Breast epithelium (tissue), 4 donors: ENCODE data around the gene ENPP4. TPM values are rescaled to one million over a fixed set of nuclear protein-coding genes. Genes with fewer than 3 reads are reported as not detected.

ENCODE experiments used
- DNase-seq, 2 donors: peaks; one replicate each; pipeline ENCODE4 v3.0.0-alpha.2; 2019; ENCODE audit warnings: low spot score in 2 of 2
- H3K27ac ChIP-seq, 2 donors: fragments of 200-600 bp; sonication (generic) in 1 of 2; one replicate each; pipeline ENCODE4 v1.5.1; 2016 to 2019; ENCODE audit warnings: mild to moderate bottlenecking in 1 of 2
- H3K27me3 ChIP-seq, 2 donors: fragments of 200-600 bp; sonication (generic) in 1 of 2; one replicate each; pipeline versions ENCODE4 v1.5.1 to v1.6.0; 2017 to 2019; ENCODE audit warnings: control low read depth in 1 of 2, mild to moderate bottlenecking in 1 of 2
- H3K36me3 ChIP-seq: fragments of 200-600 bp; one replicate; pipeline ENCODE4 v1.5.1; 2019
- H3K4me1 ChIP-seq, 2 donors: fragments of 200-600 bp; sonication (generic); one replicate each; pipeline ENCODE4 v1.5.1; 2016 to 2019; ENCODE audit warnings: control low read depth in 1 of 2
- H3K4me3 ChIP-seq, 3 donors: fragments of 200-600 bp; sonication (generic); 1 replicate in 2 of 3; 2 replicates in 1 of 3; pipeline ENCODE4 v1.5.1; 2016 to 2019; ENCODE audit warnings: mild to moderate bottlenecking in 3 of 3, moderate library complexity in 2 of 3
- H3K9me3 ChIP-seq, 2 donors: fragments of 200-600 bp; sonication (generic) in 1 of 2; one replicate each; pipeline ENCODE4 v1.5.1; 2016 to 2019; ENCODE audit warnings: control low read depth in 1 of 2
- POLR2A ChIP-seq: fragments of 450-650 bp; IDR thresholded peaks from one replicate; pipeline ENCODE4 v1.6.1; 2016; ENCODE audit warnings: antibody characterized with exemption, mild to moderate bottlenecking, moderate library complexity
- POLR2AphosphoS5 ChIP-seq, 3 donors: sonication (generic); formaldehyde crosslinking; IDR thresholded peaks; one replicate each; pipeline ENCODE4 v1.6.1; 2017; ENCODE audit warnings: antibody characterized with exemption in 3 of 3
- intact Hi-C: fragments of 100-400 bp; cut with DNase I; formaldehyde crosslinking; loops from one replicate; pipeline ENCODE4 v1.15.1; 2023; ENCODE audit warnings: low total_unique reads
- total RNA-seq, 3 donors: library from RNA; depleted of rRNA; stranded (reverse); fragments of >200 nt; gene quantifications; one replicate each; pipeline ENCODE4 v1.1.0, GENCODE V29; 2016
- TF ChIP-seq, protein P1 (sequence below), 3 donors: fragments of 450-650 bp; IDR thresholded peaks; one replicate each; pipeline ENCODE4 v1.5.1; 2016 to 2017; ENCODE audit warnings: antibody characterized with exemption in 3 of 3, mild to moderate bottlenecking in 3 of 3, moderate library complexity in 3 of 3

ENPP4 gene
- total RNA-seq, 3 donors from 2014 or later, result 13.8 to 22.2 (median 18.2) TPM

DNA sequence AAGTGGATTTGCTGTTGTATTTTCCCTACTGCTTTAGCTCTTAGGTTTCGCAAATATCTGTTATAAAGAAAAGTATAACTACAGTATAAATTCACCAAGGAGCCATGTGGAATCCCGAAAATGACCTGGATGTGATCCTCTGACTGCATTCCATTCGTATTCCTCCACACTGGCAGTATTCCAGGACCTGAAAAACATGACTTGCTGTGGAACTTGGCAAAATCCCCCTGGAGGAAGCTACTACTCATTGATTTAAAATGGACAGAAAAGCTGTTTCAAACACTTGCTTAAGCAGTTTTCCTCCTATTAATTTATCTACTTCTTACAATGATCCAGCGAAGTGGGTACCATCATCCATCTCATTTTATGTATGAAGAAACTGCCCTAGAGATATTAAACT lies 54.3 kb downstream of the ENPP4 start:
- no peak overlapping the region for H3K4me3 ChIP-seq
- H3K9me3 ChIP-seq, result no peaks in the 10 kb centered on the region
- DNase-seq, result no peak
- intact Hi-C loops, result no loop called here
- no peaks in the 10 kb centered on the region for H3K4me1 ChIP-seq
- H3K36me3 ChIP-seq, result no peaks in the 10 kb centered on the region
- TF ChIP-seq POLR2A (no peak), POLR2AphosphoS5 (IDR thresholded peaks at IDR 0.05) (no peak)
- TF ChIP-seq, protein P1, sequence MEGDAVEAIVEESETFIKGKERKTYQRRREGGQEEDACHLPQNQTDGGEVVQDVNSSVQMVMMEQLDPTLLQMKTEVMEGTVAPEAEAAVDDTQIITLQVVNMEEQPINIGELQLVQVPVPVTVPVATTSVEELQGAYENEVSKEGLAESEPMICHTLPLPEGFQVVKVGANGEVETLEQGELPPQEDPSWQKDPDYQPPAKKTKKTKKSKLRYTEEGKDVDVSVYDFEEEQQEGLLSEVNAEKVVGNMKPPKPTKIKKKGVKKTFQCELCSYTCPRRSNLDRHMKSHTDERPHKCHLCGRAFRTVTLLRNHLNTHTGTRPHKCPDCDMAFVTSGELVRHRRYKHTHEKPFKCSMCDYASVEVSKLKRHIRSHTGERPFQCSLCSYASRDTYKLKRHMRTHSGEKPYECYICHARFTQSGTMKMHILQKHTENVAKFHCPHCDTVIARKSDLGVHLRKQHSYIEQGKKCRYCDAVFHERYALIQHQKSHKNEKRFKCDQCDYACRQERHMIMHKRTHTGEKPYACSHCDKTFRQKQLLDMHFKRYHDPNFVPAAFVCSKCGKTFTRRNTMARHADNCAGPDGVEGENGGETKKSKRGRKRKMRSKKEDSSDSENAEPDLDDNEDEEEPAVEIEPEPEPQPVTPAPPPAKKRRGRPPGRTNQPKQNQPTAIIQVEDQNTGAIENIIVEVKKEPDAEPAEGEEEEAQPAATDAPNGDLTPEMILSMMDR (IDR thresholded peaks at IDR 0.05), result no peak
- H3K27me3 ChIP-seq, result no peaks in the 10 kb centered on the region
- H3K27ac ChIP-seq, result no peak overlapping the region

DNA sequence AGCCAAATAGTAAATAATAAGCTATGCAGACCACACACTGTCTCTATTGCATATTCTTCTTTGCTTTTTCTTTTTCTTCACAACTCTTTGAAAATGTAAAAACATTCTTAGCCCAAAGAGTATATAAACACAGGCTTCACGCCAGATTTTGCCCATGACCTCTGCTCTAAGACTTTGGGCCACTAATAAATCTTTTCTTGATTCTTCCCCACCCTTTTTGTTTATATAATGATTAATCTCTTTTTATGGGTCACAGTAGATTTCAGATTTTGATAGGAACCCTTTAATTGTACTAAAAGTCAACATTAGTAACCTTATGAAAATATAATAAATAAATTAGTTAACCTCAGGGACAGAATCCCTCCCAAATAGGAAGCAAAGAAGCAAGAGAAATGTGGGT lies 56.8 kb downstream of the ENPP4 start:
- no peak for DNase-seq
- Histone ChIP-seq H3K36me3 (no peaks in the 10 kb centered on the region), H3K9me3 (no peaks in the 10 kb centered on the region), H3K4me3 (no peak overlapping the region), H3K27me3 (no peaks in the 10 kb centered on the region), H3K27ac (no peak overlapping the region), H3K4me1 (no peaks in the 10 kb centered on the region)
- TF ChIP-seq POLR2AphosphoS5 (IDR thresholded peaks at IDR 0.05), result no peak
- TF ChIP-seq, protein P1 (IDR thresholded peaks at IDR 0.05), result no peak
- TF ChIP-seq POLR2A, result no peak
- intact Hi-C loops, result no loop called here

DNA sequence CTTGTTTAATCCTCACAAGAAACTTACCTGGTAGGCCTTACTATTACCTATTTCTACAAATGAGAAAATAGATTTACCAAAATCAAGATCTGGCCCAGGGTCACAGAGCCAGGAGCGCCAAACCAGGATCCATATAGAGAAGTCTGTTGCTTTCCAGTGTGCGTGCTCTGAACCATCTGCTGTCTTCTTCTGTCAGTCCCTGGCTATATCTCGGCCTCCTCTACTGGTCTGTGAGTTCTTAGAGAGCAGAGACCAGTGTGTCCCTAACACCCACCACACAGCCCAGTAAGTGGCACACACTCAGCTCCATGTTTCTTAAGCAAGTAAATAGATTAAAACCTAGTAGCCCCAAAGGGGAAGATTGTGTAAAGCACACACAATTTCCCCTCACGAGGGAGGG lies 59.9 kb downstream of the ENPP4 start:
- intact Hi-C loops, result no loop called here
- H3K27ac ChIP-seq, result no peak overlapping the region
- no peaks in the 10 kb centered on the region for H3K36me3 ChIP-seq
- TF ChIP-seq POLR2A (no peak), POLR2AphosphoS5 (IDR thresholded peaks at IDR 0.05) (no peak)
- TF ChIP-seq, protein P1 (IDR thresholded peaks at IDR 0.05), result no peak
- DNase-seq, result no peak
- no peaks in the 10 kb centered on the region for H3K4me1 ChIP-seq
- no peaks in the 10 kb centered on the region for H3K9me3 ChIP-seq
- no peak overlapping the region for H3K4me3 ChIP-seq
- H3K27me3 ChIP-seq, result no peaks in the 10 kb centered on the region

DNA sequence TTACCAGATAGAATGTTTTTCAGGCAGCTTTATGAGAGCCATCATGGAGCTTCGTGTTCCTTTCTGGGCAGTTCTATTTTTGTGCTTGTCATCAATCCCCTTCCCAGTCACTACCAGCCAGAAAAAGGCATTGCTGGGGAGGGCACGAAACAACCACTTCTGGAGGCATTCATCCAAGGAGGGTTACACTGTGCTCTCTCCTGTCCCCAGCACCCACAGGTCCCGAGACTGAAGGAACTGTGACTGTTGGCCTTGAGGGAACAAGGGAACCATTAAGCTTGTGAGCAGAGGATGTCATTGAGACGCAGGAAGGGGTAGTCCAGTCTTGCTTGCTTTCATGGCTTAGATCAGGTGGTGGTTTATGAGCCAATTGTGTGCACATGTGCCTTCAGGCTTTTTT lies 61.1 kb downstream of the ENPP4 start:
- H3K27ac ChIP-seq, result no peak overlapping the region
- TF ChIP-seq POLR2A (no peak), POLR2AphosphoS5 (IDR thresholded peaks at IDR 0.05) (no peak)
- TF ChIP-seq, protein P1 (IDR thresholded peaks at IDR 0.05), result no peak

DNA sequence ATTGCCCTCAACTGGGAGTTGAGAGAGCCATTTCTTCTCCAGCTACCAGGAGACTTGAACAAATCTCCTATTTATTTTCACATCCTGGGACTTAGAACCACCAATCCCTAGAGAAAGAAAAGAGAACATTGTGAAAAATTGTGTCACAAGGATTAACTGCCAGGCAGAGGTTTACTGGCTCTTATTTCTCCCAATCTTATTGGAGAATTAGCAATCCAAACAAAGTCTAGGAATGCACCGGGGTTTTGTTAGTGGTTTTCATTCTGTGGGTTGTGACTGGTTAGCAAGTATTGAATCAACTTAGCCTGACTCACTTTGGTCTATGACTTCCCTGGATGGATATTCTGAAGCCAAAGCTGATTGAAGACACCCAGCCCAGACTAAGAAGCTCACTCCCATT lies 62.2 kb downstream of the ENPP4 start:
- Histone ChIP-seq H3K36me3 (no peaks in the 10 kb centered on the region), H3K9me3 (no peaks in the 10 kb centered on the region), H3K27ac (no peak overlapping the region), H3K4me1 (no peaks in the 10 kb centered on the region), H3K4me3 (no peak overlapping the region), H3K27me3 (no peaks in the 10 kb centered on the region)
- intact Hi-C loops, result no loop called here
- no peak for TF ChIP-seq POLR2AphosphoS5 (IDR thresholded peaks at IDR 0.05)
- no peak for TF ChIP-seq POLR2A
- TF ChIP-seq, protein P1 (IDR thresholded peaks at IDR 0.05), result no peak
- DNase-seq, result no peak

More for the DNA sequence above, 61.1 kb downstream of the ENPP4 start:
- Histone ChIP-seq H3K4me1 (no peaks in the 10 kb centered on the region), H3K36me3 (no peaks in the 10 kb centered on the region), H3K4me3 (no peak overlapping the region), H3K27me3 (no peaks in the 10 kb centered on the region), H3K9me3 (no peaks in the 10 kb centered on the region)
- no peak for DNase-seq
- intact Hi-C loops, result no loop called here

Other genes with a start within 250 kb of the ENPP4 start
- 1 to 10 TPM; 3.4 to 5.4 (median 4.9) TPM for gene CLIC5, start 114.1 kb upstream of the ENPP4 start, total RNA-seq
- gene ENPP5, start 41.0 kb downstream of the ENPP4 start, total RNA-seq, result 10 to 100 TPM in 2 of 3 donors, 1 to 10 TPM in 1; 2.2 to 28.1 (median 13.8) TPM